ENCODE results near the gene KISS1.

GRCh38 chr1:204146309-204146708 is 50.0 kb downstream of the KISS1 start:
- no peak for TF ChIP-seq PKNOX1 (IDR thresholded peaks at IDR 0.05)
- no peak for TF ChIP-seq FOXM1 (IDR thresholded peaks at IDR 0.05; ENCODE audit: borderline replicate concordance)
- no peak for TF ChIP-seq BHLHE40 (IDR thresholded peaks at IDR 0.05; ENCODE audit: borderline replicate concordance)
- TF ChIP-seq TARDBP (IDR thresholded peaks at IDR 0.05) = no peak

Measured in HEK293T (cell line).